Liver (tissue), 9 donors: Measurements from ENCODE around the gene ACIN1. TPM values are rescaled to one million over a fixed set of nuclear protein-coding genes. Genes with fewer than 3 reads are reported as not detected.

Experiments
- DNase-seq: peaks from one replicate; pipeline ENCODE4 v3.0.0-alpha.2; 2017; ENCODE audit warnings: low spot score
- H3K27ac ChIP-seq, 2 donors: one replicate each; pipeline ENCODE4 v1.7.0; 2013; ENCODE audit warnings: inconsistent platforms in 2 of 2, low read length in 2 of 2, control low read depth in 1 of 2, low read depth in 1 of 2, mild to moderate bottlenecking in 1 of 2
- H3K27me3 ChIP-seq, 4 donors: one replicate each; pipeline versions ENCODE4 v1.6.1 to v1.7.0; 2013; ENCODE audit warnings: low read length in 3 of 4, inconsistent platforms in 1 of 4, mild to moderate bottlenecking in 1 of 4, moderate library complexity in 1 of 4; ENCODE audit not compliant: control insufficient read depth in 4 of 4, insufficient read depth in 4 of 4
- H3K36me3 ChIP-seq, 4 donors: one replicate each; pipeline versions ENCODE4 v1.6.1 to v1.7.0; 2013; ENCODE audit warnings: low read length in 3 of 4, mild to moderate bottlenecking in 3 of 4, low read depth in 1 of 4, moderate library complexity in 1 of 4; ENCODE audit not compliant: control insufficient read depth in 4 of 4, insufficient read depth in 3 of 4
- H3K4me1 ChIP-seq, 4 donors: one replicate each; pipeline versions ENCODE4 v1.6.1 to v1.7.0; 2013; ENCODE audit warnings: low read length in 3 of 4, mild to moderate bottlenecking in 3 of 4, moderate library complexity in 1 of 4; ENCODE audit not compliant: control insufficient read depth in 4 of 4, insufficient read depth in 4 of 4
- H3K4me3 ChIP-seq, 3 donors: one replicate each; pipeline versions ENCODE4 v1.6.1 to v1.7.0; 2013; ENCODE audit warnings: low read length in 3 of 3, control low read depth in 1 of 3, low read depth in 1 of 3, mild to moderate bottlenecking in 1 of 3
- H3K9ac ChIP-seq, 2 donors: one replicate each; pipeline ENCODE4 v1.7.0; 2013; ENCODE audit warnings: low read length in 2 of 2, mild to moderate bottlenecking in 2 of 2, moderate library complexity in 2 of 2, control low read depth in 1 of 2, low read depth in 1 of 2
- H3K9me3 ChIP-seq, 4 donors: one replicate each; pipeline versions ENCODE4 v1.6.1 to v1.7.0; 2013; ENCODE audit warnings: low read length in 3 of 4; ENCODE audit not compliant: control insufficient read depth in 4 of 4
- ATF3 ChIP-seq: IDR thresholded peaks from 2 replicates; pipeline ENCODE4 v1.6.1; 2016; ENCODE audit warnings: antibody characterized with exemption
- CTCF ChIP-seq: fragments of 150-350 bp; IDR thresholded peaks from 2 replicates; pipeline ENCODE4 v1.5.1; 2017; ENCODE audit warnings: improper control_type of control experiment, low read depth, low read length; ENCODE audit not compliant: missing input control
- EGR1 ChIP-seq, 2 donors: IDR thresholded peaks; 2 replicates each; pipeline ENCODE4 v1.6.1; 2016 to 2018; ENCODE audit warnings: antibody characterized with exemption in 2 of 2, low read depth in 2 of 2
- GABPA ChIP-seq, 2 donors: IDR thresholded peaks in 1 of 2; conservative IDR thresholded peaks in 1 of 2; 2 replicates each; pipeline ENCODE4 v1.6.1; 2016; ENCODE audit warnings: antibody characterized with exemption in 2 of 2, mild to moderate bottlenecking in 1 of 2, moderate library complexity in 1 of 2
- HNF4A ChIP-seq, 2 donors: conservative IDR thresholded peaks; 2 replicates each; pipeline ENCODE4 v1.6.1; 2016; ENCODE audit warnings: antibody characterized with exemption in 2 of 2, mild to moderate bottlenecking in 2 of 2
- MAX ChIP-seq: IDR thresholded peaks from 2 replicates; pipeline ENCODE4 v1.6.1; 2016; ENCODE audit warnings: antibody characterized with exemption
- REST ChIP-seq: IDR thresholded peaks from 2 replicates; pipeline ENCODE4 v1.6.1; 2016; ENCODE audit warnings: antibody characterized with exemption, mild to moderate bottlenecking
- TAF1 ChIP-seq: conservative IDR thresholded peaks from 2 replicates; pipeline ENCODE4 v1.6.1; 2016; ENCODE audit warnings: antibody characterized with exemption, mild to moderate bottlenecking
- ZBTB33 ChIP-seq: IDR thresholded peaks from 2 replicates; pipeline ENCODE4 v1.6.1; 2016; ENCODE audit warnings: antibody characterized with exemption
- WGBS: extraction: QIAGEN DNeasy Blood & Tissue Kit; methylation state at CpG from one replicate; pipeline ENCODE4 v1.1.7; 2013; 5-methylcytosine and 5-hydroxymethylcytosine counted together
- polyA plus RNA-seq, 2 donors: library from polyadenylated mRNA; stranded (reverse) in 1 of 2; unstranded in 1 of 2; fragments of 200-250 nt in 1 of 2; fragments of >200 nt in 1 of 2; fragmentation: Nextera tagmentation in 1 of 2; extraction: Ambion mirVana in 1 of 2; gene quantifications; one replicate each; pipeline versions ENCODE4 v1.2.1 to v1.2.3, GENCODE V29; 2013 to 2015
- total RNA-seq, 2 donors: library from RNA; depleted of rRNA; stranded (reverse); fragments of >200 nt; gene quantifications; one replicate each; pipeline ENCODE4 v1.2.3, GENCODE V29; 2014
- donor health status: healthy.
- donor health status: healthy.
- donor health status: healthy.
- donor health status: healthy.
- donor health status: healthy.

The ACIN1 gene
- total and polyA plus RNA-seq, 4 donors = 8.1 to 50.6 (median 37.1) TPM

GRCh38 chr14:23142826-23143225 is 47.9 kb upstream of the ACIN1 start:
- Histone ChIP-seq H3K27ac (no peak overlapping the region), H3K4me1 (no peaks in the 10 kb centered on the region), H3K9ac (no peak overlapping the region), H3K9me3 (no peaks in the 10 kb centered on the region), H3K4me3 (no peak overlapping the region), H3K27me3 (no peaks in the 10 kb centered on the region), H3K36me3 (peaks cover 0 to 2% (median 1%) of the 10 kb centered on the region in 4 donors)
- no peak for DNase-seq
- 85% methylated on average over 4 of the region's 4 CpGs for WGBS
- TF ChIP-seq ATF3 = no peak

GRCh38 chr14:23141706-23142444 is 46.9 kb upstream of the ACIN1 start:
- Histone ChIP-seq H3K27ac (no peak overlapping the region), H3K9me3 (no peaks in the 10 kb centered on the region), H3K27me3 (no peaks in the 10 kb centered on the region), H3K4me3 (no peak overlapping the region), H3K9ac (no peak overlapping the region), H3K4me1 (no peaks in the 10 kb centered on the region), H3K36me3 (peaks cover 0 to 2% (median 1%) of the 10 kb centered on the region in 4 donors)
- DNase-seq = no peak
- no peak for TF ChIP-seq HNF4A (conservative IDR thresholded peaks at IDR 0.05)
- TF ChIP-seq REST = no peak
- TF ChIP-seq EGR1 (IDR thresholded peaks at IDR 0.05; ENCODE audit: low read depth in 2 of 2) = no peak
- TF ChIP-seq MAX = no peak
- TF ChIP-seq GABPA (IDR thresholded peaks at IDR 0.05 in 1 of 2, conservative IDR thresholded peaks at IDR 0.05 in 1 of 2) = no peak
- no peak for TF ChIP-seq ATF3
- no peak for TF ChIP-seq ZBTB33
- no peak for TF ChIP-seq TAF1
- TF ChIP-seq CTCF = no peak
- WGBS = 77% methylated on average over 7 of the region's 7 CpGs
